Measurements from ENCODE around the gene APLP2. TPM values are rescaled to one million over a fixed set of nuclear protein-coding genes. Genes with fewer than 3 reads are reported as not detected.

Gene APLP2
- total RNA-seq, 1 donor from 2014 or later: 298 TPM

- DNase-seq (ENCODE audit: low spot score): no peak
Observed at GRCh38 chr11:130054966-130055365, 14.7 kb upstream of the APLP2 start.

- DNase-seq (ENCODE audit: low spot score): no peak
Observed at GRCh38 chr11:130055617-130056016, 14.1 kb upstream of the APLP2 start.

DNA sequence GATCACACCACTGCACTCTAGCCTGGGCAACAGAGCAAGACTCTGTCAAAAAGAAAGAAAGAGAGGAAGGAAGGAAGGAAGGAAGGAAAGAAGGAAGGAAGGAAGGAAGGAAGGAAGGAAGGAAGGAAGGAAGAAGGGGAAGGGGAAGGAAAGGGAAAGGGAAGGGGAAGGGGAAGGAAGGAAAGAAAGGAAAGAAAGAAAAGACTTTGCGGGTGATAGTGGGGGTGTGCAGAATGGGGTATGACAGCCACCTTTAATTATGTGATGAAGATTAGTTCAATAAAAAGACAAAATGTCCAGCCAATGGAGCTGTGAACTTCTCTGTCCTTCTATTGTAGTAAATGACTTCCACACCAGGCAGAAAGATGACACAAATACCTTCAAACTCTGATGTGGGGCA is 8.7 kb upstream of the APLP2 start:
- no peak for DNase-seq (ENCODE audit: low spot score)

- DNase-seq (ENCODE audit: low spot score): no peak
Observed at GRCh38 chr11:130062026-130062425, 7.7 kb upstream of the APLP2 start.

DNA sequence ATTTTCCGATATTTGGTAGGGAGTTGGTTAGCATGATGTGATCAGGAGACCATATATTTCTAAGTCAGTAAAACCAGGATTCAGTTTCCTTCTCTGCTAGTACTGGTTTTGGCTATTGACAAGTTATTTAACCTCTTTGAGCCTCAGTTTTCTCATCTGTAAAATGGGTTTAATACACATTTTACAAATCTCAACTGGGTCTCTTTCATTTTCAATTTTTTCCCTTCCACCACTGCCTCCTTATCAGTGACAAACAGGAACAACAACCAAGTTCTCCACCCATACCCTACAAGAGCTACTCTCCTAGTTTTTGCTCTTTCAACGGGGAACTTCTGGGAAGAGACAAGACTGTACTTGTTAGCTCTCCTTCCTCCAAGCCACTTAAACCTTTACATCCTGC is 6.2 kb upstream of the APLP2 start:
- no peak for DNase-seq (ENCODE audit: low spot score)

DNA sequence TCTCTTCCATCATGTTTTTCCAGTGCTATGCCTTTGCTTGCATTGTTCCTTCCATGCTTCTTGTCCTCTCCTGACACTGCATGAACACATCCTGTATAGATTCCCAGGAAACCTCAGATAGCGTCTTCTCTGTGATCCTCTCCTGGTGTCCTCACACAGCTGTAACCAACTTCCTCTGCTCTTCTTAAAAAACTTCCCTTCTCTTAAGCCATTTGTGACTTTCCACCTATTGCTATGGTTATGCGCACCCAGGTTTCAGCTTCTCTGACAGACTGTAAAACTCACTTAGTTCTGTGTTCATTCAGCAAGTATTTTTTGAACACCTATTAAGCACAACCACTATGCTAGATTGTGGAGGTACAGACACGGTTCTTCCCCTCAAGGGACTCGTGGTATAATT is 5.1 kb upstream of the APLP2 start:
- no peak for DNase-seq (ENCODE audit: low spot score)

DNA sequence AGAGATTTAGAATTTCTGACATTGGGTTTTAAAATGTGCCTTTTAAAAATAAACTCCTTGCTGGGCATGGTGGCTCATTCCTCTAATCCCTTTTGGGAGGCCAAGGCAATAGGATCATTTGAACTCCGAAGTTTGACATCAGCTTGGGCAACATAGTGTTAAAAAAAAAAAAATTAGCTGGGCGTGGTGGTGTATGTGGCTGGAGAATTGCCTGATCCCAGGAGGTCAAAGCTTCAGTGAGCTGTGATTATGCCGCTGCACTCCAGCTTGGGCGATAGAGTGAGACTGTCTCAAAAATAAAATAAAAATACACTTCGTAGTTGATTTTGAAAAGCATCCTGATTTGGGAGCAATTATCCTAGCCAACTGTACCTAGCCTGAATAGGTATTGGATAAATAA is 3.4 kb upstream of the APLP2 start:
- no peak for DNase-seq (ENCODE audit: low spot score)

DNA sequence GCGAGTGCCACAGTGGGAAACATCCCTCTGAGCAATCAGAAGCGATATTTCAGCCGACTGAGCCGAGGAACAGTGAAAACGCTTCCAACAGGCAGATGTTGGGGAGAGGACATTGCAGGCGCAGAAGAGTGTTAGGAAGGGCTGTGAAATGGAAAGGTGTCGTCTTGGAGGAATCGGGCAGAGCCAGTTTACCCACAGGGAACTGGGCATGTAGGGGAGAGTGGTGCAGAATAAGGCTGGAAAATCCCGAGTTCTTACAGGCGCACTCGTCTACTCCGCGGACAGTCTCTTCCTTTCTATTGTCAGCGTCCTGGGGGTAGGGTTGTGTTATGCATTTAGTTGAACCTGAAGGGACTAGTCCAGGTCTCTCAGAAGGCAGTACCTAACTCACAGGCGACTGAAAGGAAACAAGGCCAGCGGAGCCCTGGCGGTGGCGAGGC is 1.1 kb upstream of the APLP2 start:
- no peak for DNase-seq (ENCODE audit: low spot score)

DNA sequence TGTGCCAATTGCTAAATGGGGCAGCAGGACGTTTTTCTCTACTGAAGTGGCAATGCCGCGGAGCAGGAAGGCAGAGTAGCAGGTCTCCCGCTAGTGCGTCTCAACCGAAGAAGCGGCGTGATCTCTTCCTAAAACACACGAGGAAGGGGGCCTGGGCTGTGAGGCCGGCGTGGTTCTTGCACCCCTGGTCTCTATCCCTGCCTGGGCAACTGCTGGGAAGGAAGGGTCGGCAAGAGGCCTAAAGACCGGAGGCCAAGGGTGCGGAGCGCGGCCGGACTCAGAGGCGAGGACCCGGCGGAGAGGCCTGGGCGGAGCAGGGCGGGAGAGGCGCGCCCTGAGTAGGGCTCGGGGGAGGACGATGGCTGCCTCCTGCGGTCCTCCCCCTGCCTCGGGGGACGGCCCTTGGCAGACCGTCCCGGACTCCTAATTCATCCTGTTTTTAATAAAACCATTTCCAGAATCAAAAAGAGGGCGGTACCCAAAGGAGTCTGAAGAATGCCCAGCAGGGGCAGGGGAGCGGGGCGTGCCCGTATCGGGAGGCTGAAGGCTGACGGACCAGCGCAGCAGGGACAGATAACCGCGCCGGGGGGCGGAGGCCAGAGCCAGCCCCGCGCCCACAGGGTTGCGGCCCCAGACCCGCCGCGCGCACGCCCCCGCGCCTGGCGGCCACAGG is 572 bp upstream of the APLP2 start:
- no peak for DNase-seq (ENCODE audit: low spot score)

- no peak for DNase-seq (ENCODE audit: low spot score)
Observed at GRCh38 chr11:130070109-130070845, 583 bp downstream of the APLP2 start.

- DNase-seq (ENCODE audit: low spot score): no peak
Observed at GRCh38 chr11:130070846-130071200, 1.1 kb downstream of the APLP2 start.

DNA sequence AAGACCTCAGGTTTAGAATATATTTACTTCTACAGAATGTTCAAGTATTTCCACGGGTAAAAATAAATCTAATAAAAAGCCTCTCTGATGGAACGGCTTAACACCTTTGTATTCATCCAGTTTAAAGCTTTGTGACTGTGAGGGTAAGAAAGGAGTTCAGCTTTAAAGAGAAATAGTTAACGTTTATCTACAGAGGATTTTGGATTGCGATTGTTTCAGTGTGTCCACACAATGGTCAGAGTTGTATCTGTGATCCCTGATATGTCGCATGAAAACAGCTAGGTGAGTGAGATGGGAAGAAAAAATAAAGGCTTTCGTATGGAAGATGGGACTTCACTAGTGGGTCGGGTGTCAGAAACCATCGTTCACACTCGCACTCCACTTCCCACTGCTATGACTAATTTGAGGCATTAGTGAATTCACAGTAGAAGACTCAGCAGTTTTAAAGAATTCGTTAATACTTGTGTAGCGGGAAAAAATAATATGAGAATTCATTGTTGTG is 1.6 kb downstream of the APLP2 start:
- DNase-seq (ENCODE audit: low spot score): no peak

GRCh38 chr11:130074736-130075135 is 5.0 kb downstream of the APLP2 start:
- no peak for DNase-seq (ENCODE audit: low spot score)

GRCh38 chr11:130076778-130077481 is 7.2 kb downstream of the APLP2 start:
- DNase-seq (ENCODE audit: low spot score): no peak

DNA sequence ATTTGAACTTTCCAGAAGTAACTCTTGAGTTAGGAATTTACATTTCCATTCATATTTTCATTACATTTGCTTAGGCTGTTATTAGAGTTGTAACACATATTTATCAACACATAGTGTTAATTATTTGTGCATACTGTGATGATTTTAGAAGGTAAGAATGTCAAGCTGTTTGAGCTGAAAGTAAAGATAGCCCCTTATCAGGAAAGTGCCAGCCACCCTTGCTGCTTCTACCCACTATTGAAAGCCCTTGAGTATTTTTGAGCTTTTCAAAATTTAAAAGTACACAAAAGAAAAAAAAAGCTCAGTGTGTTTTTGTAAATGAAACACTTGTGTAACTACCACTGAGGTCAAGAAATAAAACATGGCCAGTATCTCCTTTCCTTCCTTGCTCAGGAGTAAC is 8.0 kb downstream of the APLP2 start:
- no peak for DNase-seq (ENCODE audit: low spot score)

DNA sequence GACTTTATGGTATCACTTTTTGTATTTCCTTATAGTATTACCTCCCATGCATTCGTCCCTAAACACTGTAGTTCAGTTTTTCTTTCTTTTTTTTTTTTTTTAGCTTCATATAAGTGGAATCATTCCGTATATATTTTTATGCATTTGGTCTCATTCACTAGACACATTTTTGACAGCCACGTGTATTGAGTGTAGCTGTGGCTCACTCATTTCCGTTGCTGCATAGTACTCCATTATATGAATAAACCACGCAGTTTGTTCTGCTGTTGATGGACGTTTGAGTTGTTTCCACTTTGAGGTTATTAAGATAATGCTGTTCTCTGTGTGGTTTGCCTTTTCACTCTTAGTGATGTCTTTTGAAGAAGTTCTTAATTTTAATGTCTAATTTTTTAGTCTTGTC is 8.4 kb downstream of the APLP2 start:
- DNase-seq (ENCODE audit: low spot score): no peak

- no peak for DNase-seq (ENCODE audit: low spot score)
Observed at GRCh38 chr11:130085671-130086290, 16.1 kb downstream of the APLP2 start.

- DNase-seq (ENCODE audit: low spot score): no peak
Observed at GRCh38 chr11:130086669-130087068, 17.0 kb downstream of the APLP2 start.

- no peak for DNase-seq (ENCODE audit: low spot score)
Observed at GRCh38 chr11:130087294-130087926, 17.7 kb downstream of the APLP2 start.

DNA sequence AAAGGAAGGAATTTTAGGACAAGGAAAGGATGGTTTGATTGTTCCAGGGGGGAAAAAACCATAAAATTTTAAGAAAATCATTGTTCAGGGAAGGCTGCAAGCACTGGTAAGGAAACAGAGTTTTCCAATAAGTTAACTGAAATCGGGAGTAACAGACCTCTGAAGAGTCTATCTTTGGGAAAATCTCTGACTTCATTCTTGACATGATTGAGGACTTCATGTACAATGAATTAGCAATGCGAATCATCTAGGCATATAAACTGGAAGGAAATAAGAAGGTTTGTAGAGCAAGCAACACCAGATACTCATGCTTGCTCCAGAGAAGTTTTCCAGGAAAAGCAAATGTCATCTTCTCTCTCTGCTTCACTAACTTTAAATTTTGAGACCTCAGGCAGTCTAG is 18.5 kb downstream of the APLP2 start:
- no peak for DNase-seq (ENCODE audit: low spot score)

DNA sequence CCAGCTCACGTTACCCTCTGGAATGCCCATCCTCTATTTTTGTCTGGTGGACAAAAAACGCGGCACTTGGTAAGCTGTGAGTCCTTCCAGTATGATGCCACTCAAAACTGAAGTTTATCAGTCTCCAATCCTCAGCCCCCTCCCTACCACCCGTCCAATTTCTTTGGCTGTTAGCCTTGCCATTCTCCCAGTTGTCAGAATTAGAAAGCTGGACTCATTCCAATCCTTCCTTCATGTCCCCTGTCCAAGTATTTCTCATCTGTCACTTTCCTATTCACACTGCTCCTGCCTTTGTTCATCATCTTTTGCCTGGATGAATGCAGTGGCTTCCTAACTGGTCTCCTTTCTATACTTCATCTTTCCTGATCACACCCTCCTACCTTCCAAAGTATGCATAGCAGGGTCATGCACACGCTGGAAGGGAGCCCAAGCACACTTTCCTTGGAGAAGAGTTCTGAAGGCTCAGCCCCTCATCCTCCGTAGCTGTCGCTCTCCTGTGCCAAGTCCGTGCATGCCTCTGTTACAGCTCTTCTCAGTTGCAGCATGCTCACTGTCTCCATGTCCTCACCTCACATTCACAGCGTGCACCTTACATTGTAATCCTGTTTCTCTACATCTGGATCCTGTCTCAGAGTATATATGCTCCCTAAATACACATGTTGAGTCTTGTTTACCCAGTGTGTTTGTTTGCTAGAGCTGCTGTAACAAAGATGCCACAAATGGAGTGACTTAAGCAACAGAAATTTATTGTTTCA is 19.4 kb downstream of the APLP2 start:
- DNase-seq (ENCODE audit: low spot score): no peak
